Gastrocnemius medialis (tissue), 4 donors: ENCODE measurements around the gene TMEM131L. TPM values are rescaled to one million over a fixed set of nuclear protein-coding genes. Genes with fewer than 3 reads are reported as not detected.

ENCODE experiments used
- ATAC-seq, 2 donors: fragments of 150-250 bp; one replicate each; pipeline ENCODE4 v1.9.1; 2016
- DNase-seq, 2 donors: peaks; one replicate each; pipeline ENCODE4 v3.0.0-alpha.2; 2019
- H3K27ac ChIP-seq, 4 donors: fragments of 200-600 bp; sonication (generic); 1 replicate in 1 of 4; 2 replicates in 3 of 4; pipeline ENCODE4 v1.5.1; 2016 to 2018; ENCODE audit warnings: mild to moderate bottlenecking in 2 of 4, moderate library complexity in 1 of 4
- H3K27me3 ChIP-seq, 3 donors: fragments of 200-600 bp; sonication (generic) in 2 of 3; 1 replicate in 1 of 3; 2 replicates in 2 of 3; pipeline versions ENCODE4 v1.5.1 to v1.6.0; 2016 to 2019; ENCODE audit warnings: mild to moderate bottlenecking in 1 of 3, moderate library complexity in 1 of 3
- H3K36me3 ChIP-seq, 2 donors: fragments of 200-600 bp; sonication (generic) in 1 of 2; one replicate each; pipeline ENCODE4 v1.5.1; 2017 to 2018
- H3K4me1 ChIP-seq, 2 donors: fragments of 200-600 bp; sonication (generic) in 1 of 2; one replicate each; pipeline ENCODE4 v1.5.1; 2016 to 2017; ENCODE audit warnings: mild to moderate bottlenecking in 2 of 2
- H3K4me3 ChIP-seq, 4 donors: fragments of 200-600 bp; sonication (generic) in 3 of 4; 1 replicate in 1 of 4; 2 replicates in 3 of 4; pipeline ENCODE4 v1.5.1; 2016 to 2019; ENCODE audit warnings: mild to moderate bottlenecking in 2 of 4
- H3K9me3 ChIP-seq, 3 donors: fragments of 200-600 bp; sonication (generic) in 2 of 3; 1 replicate in 1 of 3; 2 replicates in 2 of 3; pipeline ENCODE4 v1.5.1; 2016 to 2019
- POLR2A ChIP-seq, 2 donors: fragments of 450-650 bp; IDR thresholded peaks; one replicate each; pipeline ENCODE4 v1.6.1; 2017; ENCODE audit warnings: antibody characterized with exemption in 2 of 2, mild to moderate bottlenecking in 2 of 2, moderate library complexity in 2 of 2
- in situ Hi-C, 4 donors: fragments of 200-750 bp; cut with MboI; loops; one replicate each; pipeline versions ENCODE4 v1.15.0 to v1.8.0; 2017; ENCODE audit warnings: low sequenced_read_pairs in 4 of 4
- intact Hi-C: fragments of 100-400 bp; cut with DNase I; formaldehyde crosslinking; loops from one replicate; pipeline ENCODE4 v1.15.1; 2023; ENCODE audit warnings: low total_unique reads
- total RNA-seq, 4 donors: library from RNA; depleted of rRNA; stranded (reverse); fragments of >200 nt; gene quantifications; one replicate each; pipeline versions ENCODE4 v1.1.0 to v1.2.3, GENCODE V29; 2016
- TF ChIP-seq, protein P1 (sequence below), 5 experiments: fragments of 450-650 bp in 3 of 5; fragments of 200-600 bp in 2 of 5; sonication (generic) in 2 of 5; IDR thresholded peaks in 4 of 5; conservative IDR thresholded peaks in 1 of 5; 1 replicate in 4 of 5; 2 replicates in 1 of 5; pipeline ENCODE4 v1.5.1; 2016 to 2019; ENCODE audit warnings: antibody characterized with exemption in 5 of 5, mild to moderate bottlenecking in 3 of 5, moderate library complexity in 3 of 5

TMEM131L gene
- total RNA-seq, 4 donors from 2014 or later, result 4.6 to 21.4 (median 9.5) TPM

DNA sequence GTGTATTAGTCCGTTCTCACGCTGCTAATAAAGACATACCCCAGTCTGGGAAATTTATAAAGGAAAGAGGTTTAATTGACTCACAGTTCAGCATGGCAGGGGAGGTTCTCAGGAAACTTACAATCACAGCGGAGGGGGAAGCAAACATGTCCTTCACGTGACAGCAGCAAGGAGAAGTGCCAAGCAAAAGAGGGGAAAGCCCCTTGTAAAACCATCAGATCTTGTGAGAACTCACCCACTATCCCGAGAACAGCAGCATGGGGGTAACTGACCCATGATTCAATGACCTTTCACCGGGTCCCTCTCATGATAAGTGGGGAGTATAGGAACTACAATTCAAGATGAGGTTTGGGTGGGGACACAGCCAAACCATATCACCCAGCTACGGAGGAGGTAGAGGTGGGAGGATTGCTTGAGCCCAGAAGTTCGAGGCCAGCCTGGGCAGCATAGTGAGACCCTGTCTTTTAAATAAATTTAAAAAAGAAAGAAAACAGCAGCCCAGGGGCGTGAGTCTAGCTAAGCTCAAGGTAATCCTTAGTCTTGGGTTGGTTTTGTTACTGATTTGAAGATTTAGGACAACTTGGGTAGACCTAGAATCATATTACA lies 46.4 kb upstream of the TMEM131L start:
- DNase-seq (no peak), ATAC-seq (no peak)
- H3K36me3 ChIP-seq, result no peaks in the 10 kb centered on the region
- H3K4me3 ChIP-seq, result no peak overlapping the region
- no peak overlapping the region for H3K27ac ChIP-seq
- no peaks in the 10 kb centered on the region for H3K9me3 ChIP-seq
- H3K4me1 ChIP-seq, result no peaks in the 10 kb centered on the region
- TF ChIP-seq, protein P1, sequence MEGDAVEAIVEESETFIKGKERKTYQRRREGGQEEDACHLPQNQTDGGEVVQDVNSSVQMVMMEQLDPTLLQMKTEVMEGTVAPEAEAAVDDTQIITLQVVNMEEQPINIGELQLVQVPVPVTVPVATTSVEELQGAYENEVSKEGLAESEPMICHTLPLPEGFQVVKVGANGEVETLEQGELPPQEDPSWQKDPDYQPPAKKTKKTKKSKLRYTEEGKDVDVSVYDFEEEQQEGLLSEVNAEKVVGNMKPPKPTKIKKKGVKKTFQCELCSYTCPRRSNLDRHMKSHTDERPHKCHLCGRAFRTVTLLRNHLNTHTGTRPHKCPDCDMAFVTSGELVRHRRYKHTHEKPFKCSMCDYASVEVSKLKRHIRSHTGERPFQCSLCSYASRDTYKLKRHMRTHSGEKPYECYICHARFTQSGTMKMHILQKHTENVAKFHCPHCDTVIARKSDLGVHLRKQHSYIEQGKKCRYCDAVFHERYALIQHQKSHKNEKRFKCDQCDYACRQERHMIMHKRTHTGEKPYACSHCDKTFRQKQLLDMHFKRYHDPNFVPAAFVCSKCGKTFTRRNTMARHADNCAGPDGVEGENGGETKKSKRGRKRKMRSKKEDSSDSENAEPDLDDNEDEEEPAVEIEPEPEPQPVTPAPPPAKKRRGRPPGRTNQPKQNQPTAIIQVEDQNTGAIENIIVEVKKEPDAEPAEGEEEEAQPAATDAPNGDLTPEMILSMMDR (IDR thresholded peaks at IDR 0.05 in 4 of 5, conservative IDR thresholded peaks at IDR 0.05 in 1 of 5), result no peak
- no peak for TF ChIP-seq POLR2A (IDR thresholded peaks at IDR 0.05)
- in situ Hi-C loops (no loop called here), intact Hi-C loops (no loop called here)
- H3K27me3 ChIP-seq, result no peaks in the 10 kb centered on the region

DNA sequence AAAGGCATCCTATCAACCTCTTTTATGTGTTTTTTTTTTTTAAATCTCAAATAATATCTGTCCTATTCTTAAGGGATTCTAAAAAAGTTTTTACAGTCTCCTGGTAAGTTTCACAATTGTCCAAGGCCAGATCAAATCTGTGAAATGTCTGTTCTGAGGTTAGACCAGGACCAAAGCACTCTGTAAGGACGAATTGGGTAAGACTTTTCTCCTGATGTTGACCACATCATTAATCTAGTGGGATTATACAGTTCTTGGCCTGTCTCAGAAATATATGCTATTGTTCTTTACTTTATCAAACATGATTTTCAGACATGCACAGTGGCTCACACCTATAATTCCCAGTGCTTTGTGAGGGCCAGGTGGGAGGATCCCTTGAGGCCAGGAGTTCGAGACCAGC lies 45.8 kb upstream of the TMEM131L start:
- in situ Hi-C loops (no loop called here), intact Hi-C loops (no loop called here)
- no peak for TF ChIP-seq POLR2A (IDR thresholded peaks at IDR 0.05)
- TF ChIP-seq, protein P1 (IDR thresholded peaks at IDR 0.05 in 4 of 5, conservative IDR thresholded peaks at IDR 0.05 in 1 of 5), result no peak
- ATAC-seq, result no peak
- no peaks in the 10 kb centered on the region for H3K27me3 ChIP-seq
- no peak overlapping the region for H3K27ac ChIP-seq
- no peaks in the 10 kb centered on the region for H3K4me1 ChIP-seq
- H3K36me3 ChIP-seq, result no peaks in the 10 kb centered on the region
- no peak for DNase-seq
- no peaks in the 10 kb centered on the region for H3K9me3 ChIP-seq
- no peak overlapping the region for H3K4me3 ChIP-seq

DNA sequence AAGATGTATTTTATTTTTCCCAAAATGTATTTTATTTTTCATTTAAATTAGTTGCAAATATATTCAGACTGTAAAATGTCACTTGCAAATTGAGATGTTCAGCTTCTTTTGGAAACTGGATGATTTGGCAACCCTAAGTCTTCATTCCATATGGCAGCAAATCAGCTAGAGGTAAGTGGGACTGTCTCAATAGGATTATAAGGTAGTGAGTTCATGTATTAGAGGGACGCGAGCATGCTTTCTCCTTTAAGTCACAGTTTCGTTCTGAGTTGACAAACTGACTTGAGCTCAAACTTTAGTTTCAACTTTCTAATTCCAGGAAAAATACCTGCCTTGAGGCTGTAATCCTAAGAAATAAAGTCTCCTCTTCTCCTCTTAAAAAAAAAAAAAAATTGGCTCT lies 44.2 kb upstream of the TMEM131L start:
- ATAC-seq (no peak), DNase-seq (no peak)
- intact Hi-C loops (no loop called here), in situ Hi-C loops (no loop called here)
- Histone ChIP-seq H3K9me3 (no peaks in the 10 kb centered on the region), H3K27ac (no peak overlapping the region), H3K4me1 (no peaks in the 10 kb centered on the region), H3K36me3 (no peaks in the 10 kb centered on the region), H3K4me3 (no peak overlapping the region), H3K27me3 (no peaks in the 10 kb centered on the region)
- TF ChIP-seq, protein P1 (IDR thresholded peaks at IDR 0.05 in 4 of 5, conservative IDR thresholded peaks at IDR 0.05 in 1 of 5), result no peak
- TF ChIP-seq POLR2A (IDR thresholded peaks at IDR 0.05), result no peak

DNA sequence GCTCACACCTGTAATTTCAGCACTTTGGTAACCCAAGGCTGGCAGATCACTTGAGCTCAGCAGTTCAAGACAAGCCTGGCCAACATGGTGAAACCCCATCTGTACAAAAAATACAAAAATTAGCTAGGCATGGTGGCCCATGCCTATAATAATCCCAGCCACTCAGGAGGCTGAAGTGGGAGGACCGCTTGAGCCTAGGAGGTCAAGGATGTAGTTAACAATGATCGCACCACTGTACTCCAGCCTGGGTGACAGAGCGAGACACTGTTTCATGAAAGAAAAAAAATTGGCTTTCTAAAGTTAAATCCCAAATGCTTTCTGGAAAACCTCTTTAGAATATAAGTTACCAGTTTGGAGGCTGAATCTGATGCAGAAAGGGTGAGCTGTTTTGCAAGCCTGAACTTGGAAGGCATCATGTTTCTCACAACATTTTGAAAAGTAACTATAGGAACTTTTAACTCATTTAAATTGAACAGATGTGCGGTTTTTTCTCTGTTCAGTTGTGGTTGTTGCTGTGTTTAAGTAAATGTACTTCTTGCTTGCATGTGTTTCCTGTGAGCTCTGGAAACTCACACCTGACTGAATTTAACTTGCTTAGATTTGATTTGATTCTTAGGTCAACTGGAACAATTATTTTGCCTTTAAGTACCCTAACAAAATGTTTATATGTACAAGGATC lies 39.8 kb upstream of the TMEM131L start:
- DNase-seq, result no peak
- TF ChIP-seq, protein P1 (IDR thresholded peaks at IDR 0.05 in 4 of 5, conservative IDR thresholded peaks at IDR 0.05 in 1 of 5), result no peak
- TF ChIP-seq POLR2A (IDR thresholded peaks at IDR 0.05), result no peak
- no peaks in the 10 kb centered on the region for H3K36me3 ChIP-seq
- H3K27me3 ChIP-seq, result no peaks in the 10 kb centered on the region
- peaks cover 0 to 4% of the 10 kb centered on the region in 2 donors for H3K4me1 ChIP-seq
- no peaks in the 10 kb centered on the region for H3K9me3 ChIP-seq
- intact Hi-C loops (no loop called here), in situ Hi-C loops (no loop called here)
- no peak overlapping the region for H3K4me3 ChIP-seq
- ATAC-seq, result no peak
- no peak overlapping the region for H3K27ac ChIP-seq
